GM12874 (cell line): Measurements from ENCODE around the gene CCDC71L.

Experiments used
- CTCF ChIP-seq: IDR thresholded peaks from 2 replicates; pipeline ENCODE4 v1.5.1; 2011; ENCODE audit warnings: low read depth, mild to moderate bottlenecking, control low read depth, low read length, moderate library complexity; ENCODE audit not compliant: insufficient read depth

Gene CCDC71L

GRCh38 chr7:106659166-106659962 lies 1.6 kb downstream of the CCDC71L start:
- no peak for TF ChIP-seq CTCF

GRCh38 chr7:106658316-106659165 lies 2.4 kb downstream of the CCDC71L start:
- TF ChIP-seq CTCF, result no peak

- no peak for TF ChIP-seq CTCF
Measured at GRCh38 chr7:106657085-106657991, 3.6 kb downstream of the CCDC71L start.

GRCh38 chr7:106655703-106656498 lies 5.1 kb downstream of the CCDC71L start:
- no peak for TF ChIP-seq CTCF

- TF ChIP-seq CTCF, result no peak
Measured at GRCh38 chr7:106653488-106653887, 7.5 kb downstream of the CCDC71L start.

- TF ChIP-seq CTCF, result no peak
Measured at GRCh38 chr7:106652909-106653308, 8.0 kb downstream of the CCDC71L start.
